GM10248 (cell line): Measurements from ENCODE around the gene CCDC69.
"Not testable (repeated sequence)": the region's sequence is repeated elsewhere in the genome, so short reads cannot be mapped to it uniquely, and the experiment has no call there.

ENCODE experiments used
- CTCF ChIA-PET: fragments of 300-600 bp; sonication (Branson Sonifier 250); formaldehyde crosslinking; extraction: SDS; loops from one replicate; lab custom pipeline; 2021; ENCODE audit warnings: antibody characterized with exemption; lab: Yijun Ruan, JAX
- POLR2A ChIA-PET: fragments of 350-650 bp; sonication (Branson Sonifier 250); formaldehyde crosslinking; extraction: SDS; loops from one replicate; lab custom pipeline; 2020; ENCODE audit warnings: antibody characterized with exemption; lab: Yijun Ruan, JAX
- DNase-seq: peaks from one replicate; pipeline ENCODE4 v3.0.0; 2012; ENCODE audit errors: extremely low spot score
- TF ChIP-seq, protein P1 (sequence below): IDR thresholded peaks from 2 replicates; pipeline ENCODE4 v1.5.1; 2012; ENCODE audit warnings: mild to moderate bottlenecking, low read depth; ENCODE audit errors: extremely low read depth, missing control alignments, control extremely low read depth

The CCDC69 gene

DNA sequence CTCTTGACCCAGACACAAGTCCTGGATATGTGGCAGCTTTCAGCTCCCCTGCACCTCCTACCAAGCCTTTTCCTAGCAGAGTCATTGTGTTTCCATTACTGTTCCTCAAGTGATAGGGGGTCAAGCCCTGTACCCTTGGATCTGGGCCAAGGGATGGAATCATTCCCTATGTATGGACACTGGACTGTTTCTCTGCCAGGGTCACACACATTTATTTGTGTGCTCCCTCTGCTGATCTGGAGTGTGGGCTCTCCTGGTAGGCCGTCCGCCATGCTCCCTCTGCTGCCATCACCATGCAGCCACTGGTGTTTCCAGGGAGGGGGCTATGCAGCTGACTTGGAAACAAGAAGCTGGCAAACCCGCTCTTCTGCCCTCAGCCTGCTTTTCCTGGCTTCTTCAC is 38.6 kb upstream of the CCDC69 start:
- ChIA-PET POLR2A (no interaction called here), CTCF (interaction anchor here (0.7 to 1.7 kb wide), 5 partner anchors 15 to 390 kb away, joined by 3 to 4 read pairs (median 3); no protein-coding TSS in a partner anchor)
- TF ChIP-seq, protein P1, sequence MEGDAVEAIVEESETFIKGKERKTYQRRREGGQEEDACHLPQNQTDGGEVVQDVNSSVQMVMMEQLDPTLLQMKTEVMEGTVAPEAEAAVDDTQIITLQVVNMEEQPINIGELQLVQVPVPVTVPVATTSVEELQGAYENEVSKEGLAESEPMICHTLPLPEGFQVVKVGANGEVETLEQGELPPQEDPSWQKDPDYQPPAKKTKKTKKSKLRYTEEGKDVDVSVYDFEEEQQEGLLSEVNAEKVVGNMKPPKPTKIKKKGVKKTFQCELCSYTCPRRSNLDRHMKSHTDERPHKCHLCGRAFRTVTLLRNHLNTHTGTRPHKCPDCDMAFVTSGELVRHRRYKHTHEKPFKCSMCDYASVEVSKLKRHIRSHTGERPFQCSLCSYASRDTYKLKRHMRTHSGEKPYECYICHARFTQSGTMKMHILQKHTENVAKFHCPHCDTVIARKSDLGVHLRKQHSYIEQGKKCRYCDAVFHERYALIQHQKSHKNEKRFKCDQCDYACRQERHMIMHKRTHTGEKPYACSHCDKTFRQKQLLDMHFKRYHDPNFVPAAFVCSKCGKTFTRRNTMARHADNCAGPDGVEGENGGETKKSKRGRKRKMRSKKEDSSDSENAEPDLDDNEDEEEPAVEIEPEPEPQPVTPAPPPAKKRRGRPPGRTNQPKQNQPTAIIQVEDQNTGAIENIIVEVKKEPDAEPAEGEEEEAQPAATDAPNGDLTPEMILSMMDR, result no peak
- no peak for DNase-seq

DNA sequence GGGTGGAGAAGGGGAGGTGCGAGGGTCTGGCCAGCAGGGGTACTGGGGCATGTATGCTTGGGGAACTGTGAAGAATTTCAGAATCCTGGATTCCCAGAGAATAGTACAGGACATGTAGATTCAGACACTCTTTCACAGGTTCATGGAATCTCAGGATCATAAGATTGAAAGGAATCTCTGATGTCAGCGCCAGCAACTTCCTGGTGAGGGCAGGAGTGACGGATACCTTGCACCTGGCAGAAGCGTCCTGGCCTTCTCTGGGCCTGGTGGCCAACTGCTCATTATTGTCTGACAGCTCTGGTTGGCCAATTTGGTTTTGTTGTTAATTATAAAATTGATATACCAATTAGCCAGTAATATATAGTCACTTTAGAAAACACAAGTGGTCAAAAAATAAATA is 36.0 kb upstream of the CCDC69 start:
- POLR2A ChIA-PET, result no interaction called here
- CTCF ChIA-PET, result interaction anchor here (0.8 to 1.1 kb wide), 2 partner anchors 9 to 209 kb away, joined by 3 read pairs; no protein-coding TSS in a partner anchor
- TF ChIP-seq, protein P1, result no peak
- no peak for DNase-seq

DNA sequence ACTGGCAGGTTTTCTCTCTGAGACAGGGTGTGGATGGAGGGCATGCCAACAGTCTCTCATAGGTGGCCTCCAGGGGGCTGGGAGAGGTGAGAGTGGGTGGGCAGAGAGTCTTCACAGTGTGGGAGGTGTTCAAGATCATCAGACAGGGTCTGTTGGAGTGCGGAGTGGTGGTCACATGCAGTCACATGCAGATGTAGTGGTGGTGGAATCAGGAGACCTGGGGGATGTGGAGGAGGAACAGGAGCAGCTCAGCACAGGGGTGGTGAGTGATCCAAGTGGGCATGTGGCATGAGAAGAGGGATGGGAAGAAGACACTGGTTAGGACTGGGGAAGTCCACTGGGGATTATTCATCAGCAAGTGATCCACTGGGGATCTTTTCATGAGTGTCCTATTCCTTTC is 34.9 kb upstream of the CCDC69 start:
- TF ChIP-seq, protein P1, result no peak
- no peak for DNase-seq
- POLR2A ChIA-PET, result interaction anchor here (0.7 kb wide), 1 partner anchor 47 kb away, joined by 6 read pairs; no protein-coding TSS in a partner anchor
- CTCF ChIA-PET, result interaction anchor here (0.9 to 2.8 kb wide), 3 partner anchors 10 to 21 kb away, joined by 3 to 12 read pairs (median 3); no protein-coding TSS in a partner anchor

DNA sequence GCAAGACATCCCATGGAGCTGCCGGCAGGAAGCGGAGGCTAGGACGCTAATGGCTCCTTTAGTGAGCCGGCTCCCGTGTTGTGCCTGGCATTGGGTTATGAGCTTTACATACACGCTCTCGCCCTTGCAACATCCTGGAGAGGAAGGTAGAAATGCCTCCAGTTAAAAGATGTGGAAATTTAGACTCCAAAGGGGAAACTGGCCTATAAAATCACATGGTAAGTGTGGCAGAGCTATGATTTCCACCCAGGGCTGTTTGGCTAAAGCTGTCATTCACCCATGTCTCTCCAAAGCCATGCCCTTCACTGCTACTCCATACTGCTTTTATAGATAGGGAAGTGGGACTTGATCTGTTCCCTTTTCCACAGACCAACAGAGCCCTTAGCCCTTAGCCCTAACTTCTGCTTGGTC is 34.3 kb upstream of the CCDC69 start:
- POLR2A ChIA-PET, result interaction anchor here (0.7 kb wide), 1 partner anchor 47 kb away, joined by 6 read pairs; no protein-coding TSS in a partner anchor
- TF ChIP-seq, protein P1, result no peak
- CTCF ChIA-PET, result interaction anchor here (0.7 to 2.8 kb wide), 7 partner anchors 11 to 190 kb away, joined by 3 to 12 read pairs (median 3); partner anchors contain the start of gene SLC36A1
- no peak for DNase-seq

DNA sequence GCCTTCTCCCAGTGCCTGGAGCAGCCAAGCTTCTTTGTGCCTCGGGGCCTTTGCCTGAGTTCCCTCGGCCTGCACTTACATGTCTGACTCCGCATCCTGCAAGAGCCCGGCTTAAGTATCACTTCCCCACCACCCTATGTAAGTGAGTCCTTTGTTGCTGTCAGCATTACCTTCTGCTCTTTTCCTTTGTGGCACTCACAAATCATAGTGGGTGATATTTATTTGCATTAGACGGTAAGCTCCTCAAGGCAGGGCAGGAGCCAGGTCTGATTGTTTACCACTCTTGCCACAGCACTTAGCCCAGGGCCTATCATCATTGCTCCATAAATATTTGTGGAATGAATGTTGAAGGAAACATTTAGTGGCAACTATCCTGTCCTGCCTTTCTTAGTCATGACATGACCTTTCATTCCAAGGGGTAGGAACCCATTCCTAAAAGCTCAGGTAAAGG is 33.9 kb upstream of the CCDC69 start:
- ChIA-PET POLR2A (interaction anchor here (1.4 kb wide), 1 partner anchor 44 kb away, joined by 5 read pairs; no protein-coding TSS in a partner anchor), CTCF (interaction anchor here (0.7 to 2.8 kb wide), 14 partner anchors 11 to 495 kb away, joined by 3 to 12 read pairs (median 3); partner anchors contain the start of gene SLC36A1)
- TF ChIP-seq, protein P1, result no peak
- peak; percentile 62 for DNase-seq

DNA sequence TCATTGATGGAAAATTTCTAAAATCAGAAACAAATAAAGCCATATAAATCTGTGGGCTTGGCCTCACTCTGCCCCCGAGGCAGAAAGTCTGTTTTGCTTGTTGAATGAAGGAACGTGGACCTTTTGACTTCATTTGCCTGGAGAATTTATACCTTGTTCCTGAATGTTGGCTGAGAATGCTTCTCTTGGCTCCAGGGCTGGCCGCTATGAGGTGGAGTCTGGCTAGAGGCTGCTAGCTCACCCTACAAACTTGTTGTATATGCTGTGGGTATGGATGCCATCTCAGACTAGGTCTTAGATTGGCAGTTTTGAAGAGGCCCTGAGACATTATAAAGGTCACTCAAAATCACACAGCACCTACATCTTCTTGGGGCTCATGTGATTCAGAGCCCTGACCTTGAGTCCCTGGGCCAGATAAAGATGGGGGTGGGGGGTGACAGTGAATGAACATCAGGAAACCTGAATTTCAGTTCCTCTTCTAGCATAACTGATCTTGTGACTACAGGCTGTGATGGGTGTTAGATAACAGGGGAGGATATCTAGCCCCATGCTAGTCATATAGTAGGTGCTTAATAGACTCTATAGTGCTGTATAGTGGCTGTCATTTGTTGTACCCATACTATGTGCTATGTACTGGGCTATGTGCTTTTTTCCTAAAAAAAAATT is 31.9 kb upstream of the CCDC69 start:
- peak; percentile 74 for DNase-seq
- POLR2A ChIA-PET, result interaction anchor here (3.6 kb wide), 1 partner anchor 42 kb away, joined by 53 read pairs; no protein-coding TSS in a partner anchor
- TF ChIP-seq, protein P1, result no peak
- CTCF ChIA-PET, result interaction anchor here (1.0 to 3.4 kb wide), 5 partner anchors 10 to 204 kb away, joined by 3 to 12 read pairs (median 3); no protein-coding TSS in a partner anchor

DNA sequence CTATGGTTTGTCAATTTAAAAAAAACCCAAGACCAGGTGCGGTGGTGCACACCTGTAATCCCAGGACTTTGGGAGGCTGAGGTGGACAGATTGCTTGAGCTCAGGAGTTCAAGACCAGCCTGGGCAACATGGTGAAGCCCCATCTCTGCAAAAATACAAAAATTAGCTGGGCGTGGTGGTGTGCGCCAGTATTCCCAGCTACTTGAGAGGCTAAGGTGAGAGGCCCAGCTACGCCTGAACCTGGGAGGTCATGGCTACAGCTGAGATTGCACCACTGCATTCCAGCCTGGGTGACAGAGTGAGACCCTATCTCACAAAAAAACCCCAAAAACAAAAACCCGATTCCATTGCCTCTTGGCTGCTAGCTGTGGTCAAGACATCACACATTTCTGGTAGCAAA is 31.1 kb upstream of the CCDC69 start:
- ChIA-PET CTCF (interaction anchor here (1.0 to 3.4 kb wide), 10 partner anchors 11 to 203 kb away, joined by 3 to 12 read pairs (median 4); no protein-coding TSS in a partner anchor), POLR2A (interaction anchor here (3.6 kb wide), 1 partner anchor 42 kb away, joined by 53 read pairs; no protein-coding TSS in a partner anchor)
- DNase-seq, result not testable (repeated sequence)
